Astrocyte (in vitro differentiated cells and primary cell): Measurements from ENCODE around the gene SPTBN5.

ENCODE experiments used
- CTCF ChIP-seq: IDR thresholded peaks from 2 replicates; pipeline ENCODE4 v1.5.1; 2011; ENCODE audit warnings: low read depth, mild to moderate bottlenecking, inconsistent platforms, low read length, moderate library complexity; ENCODE audit not compliant: insufficient read depth
- EZH2 ChIP-seq: IDR thresholded peaks from 2 replicates; pipeline ENCODE4 v1.6.1; 2012; ENCODE audit warnings: mild to moderate bottlenecking, low read length, inconsistent platforms; ENCODE audit not compliant: insufficient read depth

DNA sequence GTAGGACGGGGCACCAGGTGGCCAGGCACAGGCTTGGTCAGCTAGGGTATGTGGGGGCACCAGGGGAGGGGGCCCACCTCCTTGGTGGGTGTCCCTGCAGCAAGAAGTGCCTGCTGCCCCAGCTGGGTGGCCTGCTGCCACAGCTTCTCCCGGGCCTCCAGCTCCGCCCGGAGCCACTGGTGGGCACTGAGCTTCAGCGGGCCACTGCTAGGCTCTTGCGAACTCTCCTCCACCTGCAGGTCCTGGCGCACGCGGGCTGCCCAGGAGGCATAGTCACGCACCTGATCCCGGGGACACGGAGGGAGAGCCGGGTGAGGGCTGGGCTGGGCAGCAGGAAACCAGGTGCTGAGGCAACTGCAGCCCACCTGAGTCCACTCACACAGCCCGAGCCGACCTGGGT, 25.5 kb downstream of the SPTBN5 start:
- TF ChIP-seq CTCF: no peak
- no peak for TF ChIP-seq EZH2
